ENCODE data around the gene FRMD6.

FRMD6 gene

DNA sequence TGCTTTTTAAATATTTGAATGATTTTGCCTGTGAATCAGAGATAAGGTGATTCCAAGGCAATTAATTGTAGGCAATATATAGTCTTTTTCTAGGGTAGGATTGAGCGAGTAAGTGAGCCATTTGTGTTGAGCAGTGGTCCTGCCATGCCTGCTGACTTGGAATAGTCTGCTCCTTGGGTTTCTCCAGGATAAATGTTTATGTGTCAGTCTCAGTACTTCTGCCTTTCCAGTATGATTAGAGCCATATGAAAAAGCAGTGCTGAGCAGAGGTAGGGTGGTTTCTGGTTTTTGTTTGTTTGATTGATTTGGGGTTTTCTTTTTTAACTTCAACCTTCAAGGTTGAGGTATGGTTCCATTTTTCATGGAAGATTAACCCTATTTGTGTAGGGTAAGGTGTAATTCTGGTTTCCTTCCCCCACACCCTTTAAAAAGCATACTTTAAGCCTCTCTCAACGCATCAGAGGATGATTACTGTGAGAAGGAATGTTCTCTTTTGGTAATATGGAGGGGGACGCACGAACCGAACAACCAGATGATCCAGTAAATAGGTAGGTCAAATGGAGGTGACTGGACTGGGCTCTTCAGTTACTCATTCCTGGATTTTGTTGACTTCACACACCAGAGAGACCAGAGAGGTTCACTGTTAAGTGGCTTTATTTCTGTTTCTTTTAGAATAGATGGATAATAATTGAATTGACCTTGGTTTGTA lies 22.7 kb downstream of the FRMD6 start:
- no peak for DNase-seq

DNA sequence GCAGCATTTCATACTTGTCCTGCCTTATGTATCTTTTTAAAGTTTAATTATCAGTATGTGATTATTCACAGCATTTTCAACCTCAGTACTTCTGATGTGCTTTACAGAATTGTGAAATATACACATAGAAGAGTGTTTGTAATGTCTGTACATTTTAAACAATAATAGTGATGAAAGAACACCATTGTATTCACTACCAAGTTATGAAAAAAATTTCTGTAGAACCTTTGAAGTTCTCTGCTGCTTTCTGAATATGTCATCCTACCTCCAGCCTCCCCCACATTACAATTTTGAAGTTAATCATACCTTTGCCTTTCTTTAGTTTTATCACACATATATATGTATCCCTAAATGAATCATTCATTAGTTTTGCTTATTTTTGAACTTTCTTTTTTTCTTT lies 24.8 kb downstream of the FRMD6 start:
- no peak for DNase-seq

DNA sequence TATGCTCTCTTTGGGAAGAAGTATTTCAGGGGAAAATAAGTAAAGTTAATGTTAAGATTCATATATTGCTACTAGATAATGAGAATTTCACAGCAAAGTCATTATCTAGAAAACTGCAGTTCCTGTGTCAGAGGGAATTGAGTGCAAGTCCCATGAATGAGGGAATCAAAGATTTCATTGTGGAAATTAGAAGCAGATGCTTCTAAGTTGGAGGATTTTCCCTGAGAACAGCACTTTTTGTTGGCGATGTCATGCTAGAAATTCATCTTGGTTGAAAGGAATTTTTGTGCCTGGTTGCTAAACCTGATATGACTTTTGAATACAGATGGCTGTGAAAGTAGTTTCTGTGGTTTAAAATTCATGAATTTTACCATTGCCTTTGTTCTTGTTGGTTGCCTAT lies 25.6 kb downstream of the FRMD6 start:
- no peak for DNase-seq

DNA sequence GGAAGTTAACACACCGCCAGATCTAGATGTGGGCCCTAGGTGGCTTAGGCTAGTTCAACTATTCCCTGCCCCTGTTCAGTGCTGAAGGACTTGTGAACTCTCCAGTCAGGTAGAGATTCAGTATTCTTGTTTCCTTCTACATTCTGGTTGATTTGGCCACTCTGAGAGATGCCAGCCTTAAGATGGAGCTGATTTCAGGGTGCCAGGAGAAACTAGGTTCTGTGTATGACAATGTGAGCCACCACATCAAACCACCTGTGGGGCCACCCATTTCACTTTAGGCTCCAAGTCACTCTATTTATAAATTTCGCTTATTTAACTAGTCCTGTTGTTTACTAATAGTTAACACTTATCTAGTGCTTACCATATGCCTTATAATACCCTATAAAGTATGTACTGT lies 26.0 kb downstream of the FRMD6 start:
- DNase-seq: no peak

DNA sequence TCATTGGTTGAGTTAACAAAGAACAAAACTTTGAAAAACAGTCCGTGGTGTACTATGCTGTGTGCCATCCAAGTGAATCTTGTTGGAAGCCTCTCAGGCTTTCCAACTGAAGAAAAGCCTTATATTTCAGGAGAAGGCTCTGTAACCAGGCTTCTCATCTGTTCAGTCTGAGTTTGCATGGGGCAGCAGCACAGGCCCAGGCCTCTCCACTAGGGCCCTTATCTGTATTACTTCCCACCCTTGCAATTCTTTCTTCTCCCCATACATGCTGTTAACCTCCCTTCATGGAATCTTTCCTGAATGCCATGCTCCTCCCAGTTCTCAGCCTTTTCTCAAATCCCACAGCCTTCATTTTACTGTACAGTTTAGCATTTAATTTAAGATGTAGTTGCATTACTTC lies 28.3 kb downstream of the FRMD6 start:
- DNase-seq: no peak

DNA sequence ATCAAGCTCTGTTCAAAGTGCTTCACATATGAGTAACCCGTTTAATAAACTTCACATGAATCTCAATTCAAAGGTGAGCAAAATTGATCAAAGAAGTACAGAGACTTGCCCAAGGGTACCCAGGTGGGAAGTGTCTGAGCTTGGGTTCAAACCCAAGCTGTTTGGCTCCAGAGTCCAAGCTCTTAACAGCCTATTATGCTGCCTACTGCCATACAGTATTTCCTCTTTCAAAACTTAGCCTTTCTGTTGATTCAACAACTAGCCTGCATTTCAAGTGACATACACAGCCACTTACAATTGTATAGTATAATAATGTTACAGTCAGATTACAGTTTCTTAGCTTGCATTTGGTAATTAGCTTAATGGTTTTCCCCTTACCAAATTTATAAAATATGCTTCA lies 29.7 kb downstream of the FRMD6 start:
- no peak for DNase-seq

DNA sequence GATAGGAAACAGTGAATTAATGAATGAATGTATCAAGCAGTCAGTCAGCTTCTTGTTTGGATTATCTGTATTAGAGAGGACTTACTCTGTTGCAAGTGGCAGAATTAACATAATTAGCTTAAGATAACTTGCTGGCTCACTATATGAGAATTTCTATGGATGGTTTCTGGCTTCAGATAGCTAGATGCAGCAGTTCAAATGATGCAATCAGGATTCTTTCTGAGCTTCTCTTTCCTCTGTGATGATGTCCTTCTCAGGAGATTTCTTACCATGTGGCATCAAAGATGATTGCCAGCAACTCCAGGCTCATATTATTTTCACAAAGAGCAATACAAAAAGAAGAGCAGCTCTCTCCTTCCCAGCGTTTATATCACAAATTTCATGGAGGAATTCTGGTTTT lies 30.7 kb downstream of the FRMD6 start:
- DNase-seq: no peak

DNA sequence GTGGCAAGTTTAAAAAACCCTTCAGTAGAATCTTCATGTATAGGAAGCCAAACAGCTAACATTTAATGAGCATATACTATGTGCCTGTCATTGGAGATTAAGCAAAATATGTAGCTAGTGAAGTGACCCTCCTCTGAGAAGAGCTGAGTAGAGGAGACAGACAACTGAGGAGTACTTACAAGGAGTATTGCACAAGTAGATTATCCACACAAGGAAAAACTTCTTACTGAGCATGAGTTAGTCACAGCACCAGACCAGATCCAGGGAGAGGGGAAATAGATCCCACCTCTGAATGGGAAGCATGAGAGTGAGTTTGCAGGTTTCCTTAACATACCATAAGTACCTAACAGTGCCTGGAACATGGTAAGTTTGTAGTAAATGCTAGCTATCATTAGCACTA lies 33.0 kb downstream of the FRMD6 start:
- no peak for DNase-seq

DNA sequence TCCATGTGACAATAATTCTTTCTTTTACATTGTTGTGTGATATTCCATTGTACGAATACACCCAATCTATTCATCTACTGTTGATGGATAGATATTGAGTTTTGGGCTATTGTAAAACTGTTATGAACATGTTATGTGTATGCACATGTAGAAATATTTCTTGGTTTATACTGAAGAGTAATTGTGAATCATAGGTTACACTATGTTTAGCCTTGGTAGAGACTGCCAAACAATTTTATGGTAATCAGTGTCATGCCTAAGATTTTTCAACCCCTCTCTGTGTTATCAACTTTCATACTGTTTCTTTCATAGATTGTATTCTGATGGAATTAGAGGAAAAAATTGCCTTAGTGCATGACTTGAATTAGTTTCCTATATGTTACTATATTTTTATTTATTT lies 39.5 kb downstream of the FRMD6 start:
- DNase-seq: no peak

DNA sequence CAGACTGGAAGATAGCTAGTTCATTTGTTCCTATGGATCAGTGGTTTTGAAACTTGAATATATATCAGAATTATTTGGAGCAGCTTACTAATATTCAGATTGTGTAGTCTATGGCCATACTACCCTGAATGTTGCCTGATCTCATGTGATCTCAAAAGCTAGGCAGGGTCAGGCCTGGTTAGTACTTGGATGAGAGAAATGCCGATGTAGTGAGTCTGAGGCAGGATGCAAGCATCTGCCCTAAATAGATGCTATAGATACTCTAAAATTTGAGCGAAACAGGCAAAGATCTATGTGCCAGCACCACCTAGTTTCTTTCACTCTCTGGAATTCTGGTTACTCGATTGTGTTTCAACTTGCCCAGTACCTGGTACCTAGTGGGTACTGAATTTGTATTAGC lies 40.9 kb downstream of the FRMD6 start:
- DNase-seq: no peak

DNA sequence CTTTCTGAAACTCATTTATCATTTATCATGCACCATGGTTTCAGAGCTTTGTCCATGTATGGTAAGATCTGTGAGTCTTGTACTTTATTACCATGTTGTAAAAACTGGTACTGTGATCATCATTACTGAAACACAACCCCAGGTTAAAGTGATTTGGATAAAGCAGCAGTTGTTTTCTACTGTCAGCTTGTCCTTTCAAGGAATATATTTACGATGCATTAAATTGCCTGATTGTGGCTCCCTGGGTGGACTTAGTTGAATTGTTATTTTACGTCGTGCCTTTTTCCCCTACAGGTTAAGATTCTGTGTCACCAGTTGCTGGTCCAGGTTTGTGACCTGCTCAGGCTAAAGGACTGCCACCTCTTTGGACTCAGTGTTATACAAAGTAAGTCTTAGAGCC lies 46.1 kb downstream of the FRMD6 start:
- no peak for DNase-seq

DNA sequence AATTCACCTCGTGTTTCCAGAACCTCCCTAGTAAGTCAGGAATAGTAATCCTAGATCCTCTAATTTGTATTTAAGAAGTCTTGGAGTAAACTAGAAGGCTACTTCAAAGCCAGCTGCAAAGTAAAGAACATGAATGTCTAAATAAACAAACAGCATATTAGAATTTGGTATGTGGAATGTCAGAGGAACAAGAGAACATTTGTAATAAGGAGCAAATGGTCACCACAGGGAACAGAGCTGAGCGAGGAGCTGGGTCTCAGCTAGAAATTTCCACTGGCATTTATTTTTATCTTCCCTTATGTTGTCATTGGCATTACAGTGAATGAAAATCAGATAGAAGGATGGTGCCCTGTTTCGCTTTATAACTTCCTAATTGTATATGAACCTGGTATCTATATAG lies 50.2 kb downstream of the FRMD6 start:
- DNase-seq: no peak

DNA sequence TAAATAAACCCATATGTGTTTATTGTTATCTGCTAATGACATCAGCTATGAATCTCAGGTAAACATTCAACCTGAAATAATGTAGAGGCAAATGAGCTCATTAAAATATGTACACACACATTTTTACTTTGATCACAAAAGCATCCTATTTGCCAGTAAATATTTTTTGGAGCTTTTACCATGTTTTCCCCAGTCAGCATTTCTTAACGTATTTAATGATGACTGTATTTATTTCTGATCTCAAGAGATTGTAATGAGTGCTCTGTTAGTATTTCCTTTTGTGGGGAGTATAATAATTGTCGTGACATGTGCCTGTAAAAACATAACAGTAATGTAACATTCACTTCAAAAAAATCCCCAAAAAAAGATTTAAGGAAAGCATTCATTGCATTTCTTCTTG lies 52.1 kb downstream of the FRMD6 start:
- no peak for DNase-seq

DNA sequence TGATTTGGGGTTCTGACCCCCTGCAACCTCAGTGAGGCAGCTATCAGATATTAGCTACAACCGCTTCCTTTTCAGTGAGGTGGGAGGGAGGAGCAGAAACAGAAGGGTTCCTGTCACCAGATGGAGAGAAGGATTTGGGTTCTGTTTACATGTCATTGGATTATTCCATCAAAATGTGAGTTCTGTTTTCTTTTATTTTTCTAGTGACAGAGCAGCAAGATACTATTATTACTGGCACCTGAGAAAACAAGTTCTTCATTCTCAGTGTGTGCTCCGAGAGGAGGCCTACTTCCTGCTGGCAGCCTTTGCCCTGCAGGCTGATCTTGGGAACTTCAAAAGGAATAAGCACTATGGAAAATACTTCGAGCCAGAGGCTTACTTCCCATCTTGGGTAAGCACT lies 52.8 kb downstream of the FRMD6 start:
- DNase-seq: no peak

DNA sequence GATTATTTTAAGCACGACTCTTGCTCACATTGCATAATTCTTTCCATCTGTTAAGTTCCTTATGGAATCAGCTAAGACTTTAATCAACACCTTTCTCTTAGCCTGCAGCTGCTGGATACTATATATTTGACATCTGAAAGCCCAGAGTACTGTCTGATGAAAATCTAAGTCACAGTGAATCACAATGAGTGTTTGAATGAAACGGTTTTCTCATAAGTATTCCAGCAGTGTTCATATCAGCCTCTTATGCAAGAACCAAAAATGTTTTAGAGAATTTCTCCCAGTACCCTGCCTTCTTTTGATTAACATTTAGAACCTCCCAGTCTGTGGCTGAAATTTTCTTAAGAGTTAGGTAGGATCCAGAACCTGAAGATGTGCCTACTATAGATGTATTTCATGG lies 55.6 kb downstream of the FRMD6 start:
- DNase-seq: no peak

DNA sequence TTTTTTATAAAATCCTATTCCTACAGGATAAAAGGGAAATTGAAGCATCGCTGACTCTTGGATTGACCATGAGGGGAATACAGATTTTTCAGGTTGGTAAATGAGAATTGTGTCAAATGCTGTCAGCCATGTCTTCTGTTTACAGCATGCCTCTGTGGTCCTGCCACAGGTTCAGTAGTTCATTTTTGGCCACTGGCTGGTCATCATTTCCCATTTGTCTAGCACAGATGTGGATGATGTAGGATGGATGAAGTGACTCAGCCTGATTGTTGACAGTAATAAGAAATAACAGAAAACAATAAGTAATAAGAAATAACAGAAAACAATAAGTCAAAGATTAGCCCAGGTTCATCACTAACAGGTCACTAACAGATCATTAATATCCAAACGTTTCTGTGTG lies 59.8 kb downstream of the FRMD6 start:
- DNase-seq: no peak

DNA sequence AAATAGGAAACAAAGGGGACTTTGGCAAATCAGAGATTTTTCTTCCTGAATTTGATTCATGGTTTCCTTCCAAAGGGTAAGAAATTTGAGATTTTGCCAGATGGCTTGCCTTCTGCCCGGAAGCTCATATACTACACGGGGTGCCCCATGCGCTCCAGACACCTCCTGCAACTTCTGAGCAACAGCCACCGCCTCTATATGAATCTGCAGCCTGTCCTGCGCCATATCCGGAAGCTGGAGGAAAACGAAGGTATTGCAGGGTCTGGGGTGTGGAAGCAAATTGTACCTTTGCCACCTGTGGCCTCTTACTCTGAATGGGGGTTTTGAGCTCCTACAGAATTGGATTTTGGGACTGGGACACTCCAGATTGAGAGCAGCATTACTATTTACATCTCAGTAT lies 63.5 kb downstream of the FRMD6 start:
- DNase-seq: no peak

DNA sequence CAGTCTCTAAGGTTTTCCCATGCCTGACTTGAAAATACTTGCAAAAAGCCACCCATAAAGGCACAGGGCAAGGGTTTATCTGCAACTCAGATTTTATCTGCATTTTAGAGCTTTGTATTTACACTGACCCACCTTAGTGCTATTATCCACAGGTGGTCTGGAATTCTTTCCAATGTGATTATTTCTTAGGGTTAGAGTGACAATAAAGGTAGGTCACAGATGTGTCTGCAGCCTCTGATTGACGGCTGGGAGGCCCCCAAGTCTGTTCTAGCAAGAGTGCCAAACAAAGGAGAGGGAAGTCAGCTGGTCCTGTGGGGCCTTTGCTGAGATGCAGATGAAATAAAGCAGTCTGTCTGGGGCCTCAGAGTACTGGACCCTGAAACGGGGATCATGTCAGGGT lies 64.0 kb downstream of the FRMD6 start:
- no peak for DNase-seq

DNA sequence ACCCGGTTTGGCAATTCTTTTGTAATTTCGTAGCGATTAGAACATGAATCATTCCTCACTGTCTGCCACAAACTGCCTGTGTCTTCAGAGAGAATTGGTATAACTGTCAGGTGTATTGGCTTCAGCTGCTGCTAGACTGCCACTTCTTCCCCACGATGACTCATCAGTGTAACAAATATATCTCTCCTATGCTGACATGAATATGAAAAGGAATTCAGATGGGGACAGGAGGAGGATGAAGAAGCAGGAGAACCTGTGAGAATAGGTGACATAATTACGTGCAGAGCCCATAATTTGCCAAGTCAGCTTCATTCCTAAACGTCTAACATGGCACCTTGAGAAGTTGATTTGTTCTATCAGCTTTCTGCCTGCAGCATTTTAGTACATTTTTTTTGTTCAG lies 64.9 kb downstream of the FRMD6 start:
- no peak for DNase-seq

DNA sequence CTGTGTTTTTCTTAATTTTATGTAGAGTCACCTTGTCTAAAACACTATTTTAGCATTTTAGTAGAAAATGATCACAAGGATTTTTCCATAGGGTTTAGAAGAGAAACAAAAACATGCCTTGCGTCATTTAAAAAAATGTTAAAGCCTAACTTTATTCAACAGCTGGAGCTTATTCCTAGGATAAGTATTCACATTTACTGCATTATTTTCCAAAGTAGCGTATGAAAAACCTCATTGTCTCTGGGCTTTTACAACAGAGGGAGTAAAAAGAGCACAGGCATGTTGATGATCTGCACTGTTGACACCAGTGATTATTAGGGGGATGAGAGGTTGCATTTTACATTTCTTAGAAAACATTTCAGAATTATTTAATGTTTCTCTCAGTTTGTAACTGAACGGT lies 66.1 kb downstream of the FRMD6 start:
- no peak for DNase-seq

DNA sequence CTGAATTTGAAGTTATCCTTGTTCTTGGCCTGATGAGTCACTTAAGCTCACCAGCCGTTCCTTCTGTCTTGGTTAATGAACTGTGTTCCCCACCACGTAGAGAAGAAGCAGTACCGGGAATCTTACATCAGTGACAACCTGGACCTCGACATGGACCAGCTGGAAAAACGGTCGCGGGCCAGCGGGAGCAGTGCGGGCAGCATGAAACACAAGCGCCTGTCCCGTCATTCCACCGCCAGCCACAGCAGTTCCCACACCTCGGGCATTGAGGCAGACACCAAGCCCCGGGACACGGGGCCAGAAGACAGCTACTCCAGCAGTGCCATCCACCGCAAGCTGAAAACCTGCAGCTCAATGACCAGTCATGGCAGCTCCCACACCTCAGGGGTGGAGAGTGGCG lies 68.2 kb downstream of the FRMD6 start:
- no peak for DNase-seq

DNA sequence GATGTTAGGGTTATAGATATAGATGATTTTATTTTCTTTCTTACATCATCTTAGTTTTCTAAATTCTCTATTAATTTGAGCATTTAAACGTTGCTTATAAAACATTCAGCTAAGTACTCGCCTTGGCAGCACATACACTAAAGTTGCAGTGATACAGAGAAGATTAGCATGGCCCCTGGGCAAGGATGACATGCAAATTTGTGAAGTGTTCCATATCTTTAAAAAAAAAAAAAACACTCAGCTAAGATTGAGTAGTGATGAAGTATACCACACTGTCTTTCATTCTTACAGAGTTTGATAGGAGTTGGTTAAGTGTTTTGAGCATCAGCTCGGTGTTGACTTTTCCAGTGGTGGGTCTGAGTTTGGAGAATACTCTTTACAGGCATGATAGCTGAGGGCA lies 72.3 kb downstream of the FRMD6 start:
- no peak for DNase-seq

DNA sequence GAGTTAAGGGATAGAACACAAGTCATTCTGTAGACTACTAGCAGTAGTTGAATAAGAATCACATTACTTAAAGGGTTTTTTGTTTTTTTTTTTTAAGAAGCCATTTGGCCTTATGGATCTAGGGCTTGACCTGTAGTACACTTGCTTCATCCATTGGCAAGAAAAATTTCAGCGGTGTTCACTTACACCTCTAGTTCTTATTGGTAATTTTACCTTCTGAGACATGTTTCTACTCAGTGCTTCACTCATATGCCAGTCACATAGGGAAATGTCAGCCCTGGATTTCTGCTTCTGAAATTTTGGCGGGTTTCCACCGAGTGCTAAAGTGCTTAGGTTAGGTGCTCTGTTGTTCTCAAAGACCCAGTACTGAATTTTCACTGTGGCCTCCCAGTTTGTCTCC lies 72.9 kb downstream of the FRMD6 start:
- no peak for DNase-seq

DNA sequence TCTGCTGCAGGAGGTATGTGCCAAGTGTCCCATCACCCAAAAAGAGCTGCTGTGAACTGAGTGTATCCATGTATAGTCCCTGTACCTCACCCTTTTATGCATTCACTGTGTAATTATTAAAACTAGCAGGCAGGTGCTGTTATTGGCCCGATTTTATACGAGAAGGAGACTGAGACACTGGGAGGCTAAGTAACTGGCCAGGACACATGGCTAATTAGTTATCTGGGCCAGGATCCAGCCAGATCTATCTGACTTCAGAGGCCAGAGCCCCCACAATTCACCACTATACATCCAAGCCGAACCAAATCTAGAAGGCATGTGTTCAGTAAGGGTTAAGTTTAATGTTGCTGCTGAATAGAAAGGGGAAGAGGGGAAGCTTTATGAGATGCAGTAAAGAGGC lies 73.4 kb downstream of the FRMD6 start:
- no peak for DNase-seq

DNA sequence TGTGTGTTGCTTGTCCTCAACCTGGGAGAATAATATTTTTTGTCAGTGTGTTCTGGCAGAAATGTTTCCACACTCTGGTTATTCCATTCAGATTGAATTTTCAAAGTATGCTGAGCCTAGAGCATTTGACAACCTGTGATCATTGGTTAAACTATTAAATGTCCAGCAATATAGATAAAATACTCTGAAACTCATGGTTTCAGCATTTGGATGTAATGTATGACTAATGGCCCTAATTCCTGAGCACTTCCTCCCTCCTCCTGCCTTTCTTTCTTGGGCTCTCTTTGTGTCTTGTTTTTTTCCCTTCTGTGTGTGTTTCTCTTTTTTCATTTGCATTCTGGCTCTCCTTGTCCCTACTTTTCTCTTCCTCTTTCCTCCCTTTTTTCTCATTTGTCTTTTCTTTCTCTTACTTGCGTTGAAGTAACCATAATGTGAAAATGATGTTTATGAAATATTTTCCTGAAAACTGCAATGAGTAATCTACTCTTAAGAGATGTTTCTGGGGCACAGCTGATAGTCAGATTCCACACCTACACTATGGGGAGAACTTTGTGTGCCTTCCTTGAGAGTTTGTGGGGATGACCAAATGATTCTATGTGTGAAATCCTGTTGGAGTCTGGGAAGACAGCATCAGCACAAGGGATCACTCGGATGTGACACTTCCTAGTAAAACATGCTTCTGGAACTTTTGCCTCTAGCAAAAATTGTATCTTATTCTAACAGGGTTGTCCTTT lies 74.6 kb downstream of the FRMD6 start:
- DNase-seq: no peak

Data from DMS79 (cell line).